Left hindlimb (tissue), 1 donor: ENCODE measurements around the gene CKAP5.

Experiments
- DNase-seq: peaks from one replicate; pipeline ENCODE4 v3.0.0-alpha.2; 2018

CKAP5 gene

DNA sequence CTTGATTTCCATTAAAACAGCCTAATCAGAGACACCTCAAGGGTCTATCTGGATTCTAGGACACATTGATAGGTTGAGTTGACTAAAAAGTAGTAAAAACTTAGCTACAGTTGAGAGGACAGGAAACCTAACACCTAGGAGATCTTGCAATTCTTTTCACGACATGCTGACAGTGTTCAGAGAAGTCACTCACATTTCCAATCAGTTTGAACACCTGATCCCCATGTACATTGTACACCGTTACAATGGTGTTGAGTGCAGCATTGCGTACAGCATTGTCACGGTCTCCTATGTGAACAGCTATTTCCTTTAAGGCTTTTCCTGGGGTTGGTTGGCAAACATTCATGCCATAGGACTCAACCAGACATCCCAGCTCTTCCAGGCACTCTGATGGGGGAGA lies 84.3 kb downstream of the CKAP5 start:
- DNase-seq = no peak

DNA sequence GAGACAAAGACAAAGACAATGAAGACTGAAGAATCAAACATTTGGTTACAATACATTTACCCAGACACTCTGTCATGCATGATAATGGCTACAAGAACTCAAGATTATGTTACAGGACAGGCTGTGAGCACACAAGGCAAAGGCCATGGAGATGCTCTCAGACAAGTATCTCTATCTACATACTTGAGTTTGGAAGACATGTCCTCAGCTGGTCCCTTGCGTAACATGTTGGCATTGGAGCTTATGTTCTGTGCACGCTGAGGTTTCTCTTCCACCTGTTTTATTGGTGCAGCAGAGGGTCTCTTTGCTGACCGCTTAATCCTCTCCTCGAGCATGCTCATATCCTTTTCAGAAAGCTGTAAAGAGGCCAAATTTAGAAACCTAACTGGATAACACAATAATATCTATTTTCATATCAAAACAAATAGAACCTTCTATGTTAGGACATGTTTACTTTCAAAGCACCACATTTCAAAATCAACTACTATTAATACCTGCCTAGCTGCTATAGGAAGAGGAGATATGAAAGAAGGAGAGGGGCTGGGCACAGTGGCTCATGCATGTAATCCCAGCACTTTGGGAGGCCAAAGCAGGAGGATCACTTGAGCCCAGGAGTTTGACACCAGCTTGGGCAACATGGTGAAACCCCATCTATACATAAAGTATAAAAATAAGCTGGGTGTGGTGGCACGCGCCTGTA lies 85.5 kb downstream of the CKAP5 start:
- no peak for DNase-seq

DNA sequence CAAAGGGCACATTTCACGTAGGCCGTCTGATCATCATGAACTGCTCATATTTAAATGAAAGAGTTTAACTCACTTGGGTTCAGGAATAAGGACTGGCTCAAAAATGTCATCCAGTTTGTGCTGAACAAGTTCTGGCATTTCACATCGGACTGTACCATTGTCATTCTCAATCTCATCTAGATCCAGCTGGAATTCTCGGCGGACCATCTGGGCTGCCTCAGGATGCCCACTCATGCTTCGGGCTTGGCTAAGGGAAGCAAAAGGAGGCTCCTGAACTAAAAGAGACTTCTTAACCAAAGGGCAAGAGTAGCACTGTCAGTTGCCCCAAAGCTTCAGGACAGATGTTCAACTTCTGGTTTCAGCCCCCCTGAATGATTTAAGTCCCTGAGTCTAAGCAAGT lies 86.9 kb downstream of the CKAP5 start:
- DNase-seq = no peak

DNA sequence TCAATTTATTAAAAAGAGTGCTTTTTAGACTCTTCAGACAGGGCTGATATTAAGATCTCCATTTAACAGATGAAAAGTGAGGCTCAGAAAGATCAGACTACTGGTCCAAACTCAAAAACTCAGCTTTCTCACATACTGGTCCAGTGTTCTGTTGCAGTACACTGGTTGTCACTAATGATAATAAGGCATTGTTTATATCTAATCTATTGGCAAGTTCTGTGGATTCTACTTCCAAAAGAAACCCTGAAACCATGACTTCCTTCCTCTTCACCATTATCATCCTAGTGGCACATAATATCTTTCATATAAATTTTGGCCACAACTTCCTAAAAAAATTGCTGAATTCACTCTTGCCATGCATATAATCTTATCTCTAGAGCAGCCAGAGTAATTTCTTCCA lies 90.1 kb downstream of the CKAP5 start:
- no peak for DNase-seq

DNA sequence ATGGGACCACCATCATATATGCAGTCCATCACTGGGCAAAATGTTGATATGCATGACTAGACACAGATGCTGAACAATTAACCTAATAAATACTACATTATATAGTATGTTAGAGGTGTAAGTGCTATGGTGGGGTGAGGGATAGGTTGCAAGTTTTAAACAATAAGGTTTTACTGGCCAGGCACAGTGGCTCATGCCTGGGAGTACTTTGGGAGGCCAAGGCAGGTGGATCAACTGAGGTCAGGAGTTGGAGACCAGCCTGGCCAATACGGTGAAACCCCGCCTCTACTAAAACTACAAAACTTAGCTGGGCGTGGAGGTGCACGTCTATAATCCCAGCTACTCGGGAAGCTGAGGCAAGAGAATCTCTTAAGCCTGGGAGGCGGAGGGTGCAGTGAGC lies 98.9 kb downstream of the CKAP5 start:
- DNase-seq = no peak

DNA sequence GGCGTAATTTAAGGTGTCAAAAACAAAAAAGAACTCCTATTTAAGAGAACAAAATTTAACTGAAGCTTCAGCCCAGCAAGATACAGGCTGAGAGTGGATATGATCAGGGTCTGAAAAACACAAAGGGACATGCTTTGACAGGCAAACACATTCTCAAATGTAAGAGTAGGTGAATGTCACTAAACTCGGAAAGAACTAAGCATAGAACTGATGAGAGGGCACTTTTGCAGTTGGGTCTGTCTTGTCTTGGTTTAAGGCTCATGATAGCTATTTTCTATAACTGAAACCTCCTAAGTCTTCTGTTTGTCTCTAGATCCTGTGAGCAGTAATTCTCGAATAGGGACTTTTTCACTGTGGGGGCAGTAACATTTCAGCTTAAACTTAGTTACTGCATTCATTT lies 100.1 kb downstream of the CKAP5 start:
- DNase-seq = no peak

DNA sequence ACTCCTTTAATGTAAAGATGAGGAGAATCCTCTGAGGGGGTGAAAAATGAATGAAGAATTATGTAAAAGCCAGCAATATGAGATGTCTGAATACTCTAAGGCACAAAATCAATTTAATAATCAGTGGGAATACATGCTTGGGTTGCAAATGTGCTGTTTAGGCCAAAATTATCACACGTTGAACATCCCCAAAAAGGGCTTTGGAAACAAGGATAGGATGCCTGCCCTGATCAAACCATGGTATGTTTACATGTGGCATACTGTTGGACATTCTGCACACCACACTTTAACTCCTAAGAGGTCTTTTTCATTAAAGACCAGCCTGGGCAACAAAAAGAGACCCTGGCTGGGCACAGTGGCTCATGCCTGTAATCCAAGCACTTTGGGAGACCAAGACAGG lies 100.8 kb downstream of the CKAP5 start:
- no peak for DNase-seq

DNA sequence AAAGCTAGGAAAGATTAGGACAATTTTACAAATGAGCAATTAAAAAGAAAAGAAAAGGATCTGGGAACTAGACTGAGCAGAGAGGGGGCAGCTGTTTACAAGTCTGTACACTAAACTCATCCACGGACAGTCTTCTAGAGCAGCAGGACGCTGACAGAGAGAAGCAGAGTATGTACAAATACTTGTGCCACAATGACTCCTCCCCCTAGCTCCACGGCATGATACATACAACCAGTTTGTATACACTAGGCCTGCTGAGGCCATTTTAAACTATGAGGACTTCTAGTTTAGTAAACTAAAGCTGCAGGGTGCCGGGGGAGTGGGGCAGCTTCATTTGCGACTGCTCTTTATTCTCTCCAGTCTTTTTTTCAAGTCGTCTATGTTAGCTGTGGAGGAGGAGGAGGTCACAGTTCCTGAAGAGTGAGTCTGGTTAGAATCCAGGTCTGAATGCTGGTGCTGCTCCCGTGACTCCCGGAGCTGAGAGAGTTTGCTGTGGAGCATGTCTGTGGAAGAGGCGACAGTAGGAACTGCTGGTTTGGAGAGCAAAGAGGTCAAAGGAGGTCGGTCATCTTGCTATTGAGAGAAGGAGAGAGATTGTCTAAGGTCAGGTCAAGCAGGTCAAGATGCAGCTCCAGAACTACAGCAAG lies 102.3 kb downstream of the CKAP5 start:
- DNase-seq = no peak

DNA sequence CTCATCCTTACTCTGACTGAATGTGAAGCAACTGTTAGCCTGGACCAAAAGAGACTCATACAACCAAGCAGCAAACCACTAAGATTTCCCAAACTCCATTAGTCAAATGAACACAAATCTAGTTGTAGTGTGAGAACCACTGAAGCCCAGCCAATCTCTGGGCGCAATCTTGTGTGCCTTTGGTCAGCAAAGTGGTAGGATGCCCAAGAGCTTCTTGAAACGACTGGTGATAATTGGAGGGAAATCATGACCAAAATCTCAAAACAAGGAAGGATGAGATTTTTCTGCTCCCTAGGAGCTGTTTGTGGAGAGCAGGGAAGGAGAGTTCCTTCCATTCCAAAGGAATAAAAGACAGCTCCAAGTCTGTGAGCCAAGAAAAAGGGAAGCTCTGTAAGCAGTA lies 103.0 kb downstream of the CKAP5 start:
- DNase-seq = no peak

DNA sequence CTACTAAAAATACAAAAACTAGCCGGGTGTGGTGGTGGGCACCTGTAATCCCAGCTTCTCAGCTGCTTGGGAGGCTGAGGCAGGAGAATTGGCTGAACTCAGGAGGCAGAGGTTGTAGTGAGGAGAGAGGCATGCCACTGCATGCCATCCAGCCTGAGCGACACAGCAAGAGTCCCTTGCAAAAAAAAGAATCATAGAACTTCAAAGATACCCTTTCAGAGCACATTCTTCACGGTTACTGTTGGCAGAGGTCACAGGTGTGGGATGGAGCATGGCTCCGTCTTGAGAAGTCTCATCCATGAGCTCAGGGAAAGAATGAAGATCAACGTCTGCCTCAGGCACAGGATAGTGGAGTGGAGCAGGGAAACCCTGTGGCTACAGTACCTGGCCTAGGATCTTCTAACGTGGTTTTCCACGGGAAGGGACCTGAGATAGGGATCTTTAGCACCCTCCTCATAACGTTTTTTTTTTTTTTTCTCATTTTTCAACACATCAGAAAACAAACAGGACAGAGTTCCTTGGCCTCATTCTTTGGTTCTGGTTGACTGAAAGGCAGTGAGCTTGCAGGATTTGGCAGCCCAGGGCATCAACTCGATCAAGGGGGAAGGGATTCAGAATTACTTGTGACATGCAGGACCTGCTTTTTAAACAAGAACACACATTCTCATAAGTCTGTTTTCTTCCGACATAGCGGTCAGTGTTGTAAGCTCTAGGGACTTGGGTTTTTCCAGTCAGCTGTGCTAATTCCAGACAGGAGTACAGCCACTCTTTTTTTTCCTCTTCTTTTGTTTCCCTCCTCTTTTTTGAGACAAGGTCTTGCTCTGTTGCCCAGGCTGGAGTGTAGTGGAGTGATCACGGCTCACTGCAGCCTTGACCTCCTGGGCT lies 104.2 kb downstream of the CKAP5 start:
- DNase-seq = no peak

DNA sequence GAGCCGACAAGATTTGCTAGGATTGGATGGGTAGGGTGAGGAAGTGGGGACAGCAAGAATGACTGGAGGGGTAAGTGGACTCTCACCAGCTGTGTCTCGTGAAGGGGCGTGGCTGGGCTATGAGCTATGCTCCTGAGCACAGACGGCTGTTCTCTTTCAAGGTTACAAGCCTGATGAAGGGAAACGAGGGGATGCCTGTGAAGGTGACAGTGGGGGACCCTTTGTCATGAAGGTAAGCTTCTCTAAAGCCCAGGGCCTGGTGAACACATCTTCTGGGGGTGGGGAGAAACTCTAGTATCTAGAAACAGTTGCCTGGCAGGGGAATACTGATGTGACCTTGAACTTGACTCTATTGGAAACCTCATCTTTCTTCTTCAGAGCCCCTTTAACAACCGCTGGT lies 107.2 kb downstream of the CKAP5 start:
- no peak for DNase-seq

DNA sequence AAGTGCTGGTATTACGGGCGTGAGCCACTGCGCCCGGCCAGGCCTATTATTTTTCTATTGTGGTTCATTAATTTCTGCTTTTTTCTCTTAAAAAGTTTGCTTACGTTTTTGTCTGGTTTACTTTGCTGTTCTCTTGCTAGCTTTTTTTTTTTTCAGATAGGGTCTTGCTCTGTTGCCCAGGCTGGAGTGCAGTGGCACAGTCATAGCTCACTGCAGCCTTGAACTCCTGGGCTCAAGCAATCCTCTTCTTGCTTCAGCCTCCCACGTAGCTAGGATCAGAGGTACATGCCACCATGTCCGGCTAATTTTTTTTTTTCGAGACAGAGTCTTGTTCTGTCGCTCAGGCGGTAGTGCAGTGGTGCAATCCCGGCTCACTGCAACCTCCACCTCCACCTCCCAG lies 108.4 kb downstream of the CKAP5 start:
- no peak for DNase-seq

DNA sequence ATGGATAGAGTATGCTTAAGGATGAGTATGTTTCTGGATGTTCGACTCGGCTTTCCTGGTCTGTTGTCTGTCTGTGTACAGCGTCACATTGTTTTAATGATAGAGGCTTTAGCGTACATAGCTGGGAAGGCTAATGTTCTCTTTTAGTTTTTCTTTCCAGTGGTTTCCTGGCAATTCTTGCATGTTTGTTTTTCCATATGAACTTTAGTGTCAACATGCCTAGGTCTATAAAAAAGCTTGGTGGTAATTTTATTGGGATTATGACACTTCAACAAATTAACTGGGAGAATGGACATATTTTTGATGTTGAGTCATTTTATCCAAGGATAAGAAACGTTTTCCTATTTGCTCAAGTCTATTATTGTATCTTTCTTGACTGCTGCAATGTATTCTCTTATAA lies 109.5 kb downstream of the CKAP5 start:
- DNase-seq = no peak

DNA sequence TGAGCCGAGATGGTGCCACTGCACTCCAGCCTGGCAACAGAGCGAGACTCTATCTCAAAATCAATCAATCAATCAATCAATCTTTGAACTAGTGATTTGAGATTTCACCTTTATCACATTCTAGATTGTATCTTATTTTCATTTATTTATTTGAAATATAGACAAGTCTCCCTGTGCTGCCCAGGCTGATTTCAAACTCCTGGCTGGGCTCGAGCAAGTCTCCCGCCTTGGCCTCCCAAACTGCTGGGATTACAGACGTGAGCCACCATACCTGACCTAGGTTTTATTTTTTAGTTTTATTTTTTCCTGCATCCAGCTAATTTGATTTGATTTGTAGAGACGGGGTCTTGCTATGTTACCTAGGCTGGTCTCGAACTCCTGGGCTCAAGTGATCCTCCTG lies 109.9 kb downstream of the CKAP5 start:
- no peak for DNase-seq

DNA sequence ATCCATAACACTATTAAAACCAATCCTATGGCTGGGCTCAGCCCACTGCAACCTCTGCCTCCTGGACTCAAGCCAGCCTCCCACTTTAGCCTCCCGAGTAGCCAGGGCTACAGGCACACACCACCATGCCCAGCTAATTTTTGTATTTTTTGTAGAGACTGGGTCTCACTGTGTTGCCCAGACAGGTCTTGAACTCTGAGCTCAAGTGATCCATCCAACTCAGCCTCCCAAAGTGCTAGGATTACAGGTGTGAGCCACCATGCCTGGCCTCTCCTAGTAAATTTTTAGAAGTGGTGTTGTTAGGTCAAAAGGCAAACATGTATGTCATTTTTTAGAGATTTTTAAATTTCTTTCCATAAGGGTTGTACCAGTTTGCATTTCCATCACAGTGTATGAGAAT lies 112.8 kb downstream of the CKAP5 start:
- no peak for DNase-seq

DNA sequence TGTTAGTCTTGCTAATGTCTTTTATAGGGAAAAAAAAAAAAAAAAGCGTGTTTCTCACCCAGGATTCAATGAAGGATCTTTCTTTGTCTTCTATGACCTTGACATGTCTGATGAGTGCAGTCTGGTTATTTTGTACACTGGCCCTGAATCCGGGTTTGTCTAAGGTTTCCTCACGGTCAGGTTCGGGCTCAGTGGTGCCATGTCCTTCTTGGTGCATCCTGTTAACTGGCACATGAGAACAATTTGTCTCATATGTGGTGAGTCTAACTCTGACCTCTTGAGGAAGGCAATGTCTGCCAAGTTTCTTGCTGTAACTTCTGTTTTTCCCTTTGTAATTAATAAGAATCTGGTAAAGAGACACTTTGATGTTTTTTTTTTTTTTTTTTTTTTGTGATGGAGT lies 114.5 kb downstream of the CKAP5 start:
- DNase-seq = no peak

DNA sequence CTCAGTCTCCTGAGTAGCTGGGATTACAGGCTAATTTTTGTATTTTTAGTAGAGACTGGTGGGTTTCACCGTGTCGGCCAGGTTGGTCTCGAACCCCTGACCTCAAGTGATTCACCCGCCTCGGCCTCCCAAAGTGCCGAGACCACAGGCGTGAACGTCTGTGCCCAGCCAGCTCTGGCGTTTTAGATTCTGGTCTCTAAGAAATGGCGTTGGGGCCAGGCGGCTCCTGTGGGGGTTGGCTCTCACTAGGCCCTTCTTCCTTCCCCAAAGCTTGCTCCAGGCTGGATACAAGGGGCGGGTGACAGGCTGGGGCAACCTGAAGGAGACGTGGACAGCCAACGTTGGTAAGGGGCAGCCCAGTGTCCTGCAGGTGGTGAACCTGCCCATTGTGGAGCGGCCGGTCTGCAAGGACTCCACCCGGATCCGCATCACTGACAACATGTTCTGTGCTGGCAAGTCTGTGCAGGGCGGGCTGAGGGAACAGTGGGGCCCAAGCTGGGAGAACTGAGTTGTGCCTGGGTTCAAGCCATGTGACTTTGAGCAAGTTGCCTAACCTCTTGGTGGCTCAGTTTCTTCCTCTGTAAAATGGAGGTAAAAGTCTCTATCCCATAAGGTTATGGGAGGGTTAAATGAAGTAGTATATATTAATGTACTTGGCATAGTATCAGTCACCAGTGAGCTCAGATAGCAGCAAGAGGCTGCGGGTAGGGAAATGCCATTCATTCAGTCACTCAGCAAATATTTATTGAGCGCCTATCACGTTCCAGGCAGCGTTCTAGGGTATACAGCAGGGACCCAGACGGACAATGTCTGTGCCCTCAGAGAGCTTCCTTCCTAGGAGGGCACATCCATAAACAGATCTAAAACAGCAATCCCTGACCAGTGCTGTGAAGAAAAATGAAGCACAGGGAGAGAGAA lies 116.7 kb downstream of the CKAP5 start:
- DNase-seq = no peak

DNA sequence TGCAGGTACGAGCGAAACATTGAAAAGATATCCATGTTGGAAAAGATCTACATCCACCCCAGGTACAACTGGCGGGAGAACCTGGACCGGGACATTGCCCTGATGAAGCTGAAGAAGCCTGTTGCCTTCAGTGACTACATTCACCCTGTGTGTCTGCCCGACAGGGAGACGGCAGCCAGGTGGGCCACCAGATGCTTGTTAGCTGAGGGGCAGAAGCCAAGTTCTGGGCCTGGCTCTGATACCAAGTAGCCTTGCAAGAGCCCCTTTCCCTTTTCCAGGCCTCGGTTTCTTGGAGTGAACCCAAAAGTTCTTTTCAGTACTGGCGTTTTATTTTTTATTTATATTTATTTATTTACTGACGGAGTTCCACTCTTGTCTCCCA lies 117.4 kb downstream of the CKAP5 start:
- no peak for DNase-seq

DNA sequence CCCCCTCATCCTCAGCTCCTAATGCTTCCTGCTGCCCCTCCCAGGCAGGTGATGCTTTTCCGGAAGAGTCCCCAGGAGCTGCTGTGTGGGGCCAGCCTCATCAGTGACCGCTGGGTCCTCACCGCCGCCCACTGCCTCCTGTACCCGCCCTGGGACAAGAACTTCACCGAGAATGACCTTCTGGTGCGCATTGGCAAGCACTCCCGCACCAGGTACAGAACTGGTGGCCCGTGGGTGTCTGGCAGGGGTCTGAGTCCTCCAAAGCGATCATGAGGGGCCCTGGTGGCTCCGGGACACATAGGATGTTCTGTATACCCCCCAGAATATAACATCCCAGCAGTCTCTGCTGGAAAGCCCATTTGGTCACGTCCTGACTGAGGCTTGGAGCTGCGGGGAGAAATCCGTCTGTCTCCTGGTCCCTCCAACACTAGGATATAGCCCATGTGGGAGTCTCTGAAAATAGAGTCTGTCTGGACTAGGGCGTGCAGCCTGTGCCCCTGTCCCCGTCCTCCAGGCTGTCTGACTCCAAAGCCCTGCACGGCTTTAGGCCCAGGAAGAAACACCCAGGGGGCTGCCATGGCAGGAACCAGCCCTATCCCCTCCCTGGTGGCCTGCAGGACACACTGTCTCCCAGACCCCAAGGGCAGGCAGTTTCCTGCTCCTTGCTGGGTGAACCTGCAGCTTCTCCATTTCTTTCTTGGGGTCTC lies 118.0 kb downstream of the CKAP5 start:
- no peak for DNase-seq

DNA sequence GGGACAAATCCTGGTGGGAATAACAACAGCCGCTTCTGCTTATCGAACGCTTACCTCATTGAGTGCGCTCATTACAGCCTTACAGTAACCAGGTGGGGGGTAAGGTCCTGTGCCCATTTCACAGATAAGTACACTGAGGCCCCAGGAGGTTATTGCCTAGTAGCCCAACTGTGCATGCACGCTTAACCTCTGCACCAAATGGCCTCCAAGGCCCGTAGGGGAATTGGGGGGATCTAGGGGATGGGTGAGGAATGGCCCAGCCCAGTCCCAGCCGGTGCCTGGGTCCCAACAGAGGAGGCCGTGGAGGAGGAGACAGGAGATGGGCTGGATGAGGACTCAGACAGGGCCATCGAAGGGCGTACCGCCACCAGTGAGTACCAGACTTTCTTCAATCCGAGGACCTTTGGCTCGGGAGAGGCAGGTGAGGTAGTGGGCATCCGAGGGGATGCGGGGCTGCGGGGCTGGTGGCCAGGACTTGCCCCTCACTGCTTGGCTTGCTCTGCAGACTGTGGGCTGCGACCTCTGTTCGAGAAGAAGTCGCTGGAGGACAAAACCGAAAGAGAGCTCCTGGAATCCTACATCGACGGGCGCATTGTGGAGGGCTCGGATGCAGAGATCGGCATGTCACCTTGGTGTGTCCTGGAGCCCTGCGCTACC lies 119.7 kb downstream of the CKAP5 start:
- DNase-seq = no peak

DNA sequence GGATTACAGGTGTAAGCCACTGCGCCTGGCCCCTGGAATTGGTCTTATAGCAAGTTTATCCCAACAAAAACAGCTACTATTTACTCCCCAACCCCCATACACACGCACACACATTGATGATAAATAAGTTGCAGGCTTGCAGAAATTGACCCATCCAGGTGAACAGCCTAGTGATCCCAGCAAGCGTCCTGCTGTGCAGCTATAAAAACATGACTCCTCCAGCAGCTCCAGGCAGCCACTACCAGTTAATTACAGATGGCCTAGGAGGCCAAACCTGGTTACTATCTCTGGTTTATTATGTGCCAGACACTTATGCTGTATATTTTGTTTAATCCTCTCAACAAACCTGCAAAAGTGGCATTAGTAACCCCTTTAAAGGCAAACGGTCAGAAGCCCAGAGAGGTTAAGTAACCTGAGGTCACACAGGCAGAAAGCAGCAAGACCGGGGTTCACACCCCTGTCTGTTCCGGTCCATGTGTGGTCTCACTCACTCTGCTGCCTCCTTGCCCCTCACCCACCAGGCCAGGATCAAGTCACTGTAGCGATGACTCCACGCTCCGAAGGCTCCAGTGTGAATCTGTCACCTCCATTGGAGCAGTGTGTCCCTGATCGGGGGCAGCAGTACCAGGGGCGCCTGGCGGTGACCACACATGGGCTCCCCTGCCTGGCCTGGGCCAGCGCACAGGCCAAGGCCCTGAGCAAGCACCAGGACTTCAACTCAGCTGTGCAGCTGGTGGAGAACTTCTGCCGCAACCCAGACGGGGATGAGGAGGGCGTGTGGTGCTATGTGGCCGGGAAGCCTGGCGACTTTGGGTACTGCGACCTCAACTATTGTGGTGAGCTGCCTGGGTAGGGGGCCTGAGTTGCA lies 120.5 kb downstream of the CKAP5 start:
- DNase-seq = no peak
